T-helper 22 cell (primary cell): ENCODE data around the gene CORO7.
A peak's percentile ranks its signal among the peaks of the same experiment; 100 is the strongest.
"Not testable (repeated sequence)": the region's sequence is repeated elsewhere in the genome, so short reads cannot be mapped to it uniquely, and the experiment has no call there.

Experiments used
- DNase-seq: peaks from one replicate; pipeline ENCODE4 v3.0.0-alpha.2; 2020; ENCODE audit warnings: low read depth

CORO7 gene

DNA sequence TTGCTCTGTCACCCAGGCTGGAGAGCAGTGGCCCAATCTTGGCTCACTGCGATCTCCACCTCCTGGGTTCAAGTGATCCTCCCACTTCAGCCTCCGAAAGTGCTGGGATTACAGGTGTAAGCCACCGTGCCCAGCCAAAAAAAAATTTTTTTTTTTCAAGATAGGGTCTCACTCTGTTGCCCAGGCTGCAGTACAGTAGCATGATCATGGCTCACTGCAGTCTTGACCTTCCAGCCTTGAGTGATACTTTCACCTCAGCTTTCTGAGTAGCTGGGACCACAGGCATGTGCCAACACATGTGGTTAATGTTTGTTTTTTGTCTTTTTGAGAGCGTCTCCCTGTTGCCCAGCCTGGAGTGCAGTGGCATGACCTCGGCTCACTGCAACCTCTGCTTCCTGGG lies 63.6 kb downstream of the CORO7 start:
- no peak for DNase-seq

GRCh38 chr16:4351880-4352279 lies 64.5 kb downstream of the CORO7 start:
- DNase-seq: no peak

- DNase-seq: peak; percentile 94
Measured at GRCh38 chr16:4350787-4351659, 65.4 kb downstream of the CORO7 start, which contains the start of gene PAM16. PAM16 (minus strand) TSS chr16:4351321; CDS start chr16:4351234, 87 bp downstream.

DNA sequence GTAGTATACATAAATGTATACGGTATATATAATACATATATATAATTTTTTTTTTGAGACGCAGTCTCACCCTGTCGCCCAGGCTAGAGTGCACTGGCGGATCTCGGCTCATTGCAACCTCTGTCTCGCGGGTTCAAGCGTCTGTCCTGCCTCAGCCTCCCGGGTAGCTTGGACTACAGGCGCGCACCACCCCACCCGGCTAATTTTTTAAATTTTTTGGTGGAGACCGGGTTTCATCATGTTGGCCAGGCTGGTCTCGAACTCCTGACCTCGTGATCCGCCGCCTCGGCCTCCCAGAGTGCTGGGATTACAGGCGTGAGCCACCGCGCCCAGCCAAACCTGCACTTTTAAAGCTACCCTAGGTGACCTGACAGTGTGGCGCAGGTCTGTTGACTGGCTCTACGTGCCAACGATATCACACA lies 66.0 kb downstream of the CORO7 start:
- DNase-seq: no peak

- no peak for DNase-seq
Measured at GRCh38 chr16:4349332-4349731, 67.1 kb downstream of the CORO7 start.

DNA sequence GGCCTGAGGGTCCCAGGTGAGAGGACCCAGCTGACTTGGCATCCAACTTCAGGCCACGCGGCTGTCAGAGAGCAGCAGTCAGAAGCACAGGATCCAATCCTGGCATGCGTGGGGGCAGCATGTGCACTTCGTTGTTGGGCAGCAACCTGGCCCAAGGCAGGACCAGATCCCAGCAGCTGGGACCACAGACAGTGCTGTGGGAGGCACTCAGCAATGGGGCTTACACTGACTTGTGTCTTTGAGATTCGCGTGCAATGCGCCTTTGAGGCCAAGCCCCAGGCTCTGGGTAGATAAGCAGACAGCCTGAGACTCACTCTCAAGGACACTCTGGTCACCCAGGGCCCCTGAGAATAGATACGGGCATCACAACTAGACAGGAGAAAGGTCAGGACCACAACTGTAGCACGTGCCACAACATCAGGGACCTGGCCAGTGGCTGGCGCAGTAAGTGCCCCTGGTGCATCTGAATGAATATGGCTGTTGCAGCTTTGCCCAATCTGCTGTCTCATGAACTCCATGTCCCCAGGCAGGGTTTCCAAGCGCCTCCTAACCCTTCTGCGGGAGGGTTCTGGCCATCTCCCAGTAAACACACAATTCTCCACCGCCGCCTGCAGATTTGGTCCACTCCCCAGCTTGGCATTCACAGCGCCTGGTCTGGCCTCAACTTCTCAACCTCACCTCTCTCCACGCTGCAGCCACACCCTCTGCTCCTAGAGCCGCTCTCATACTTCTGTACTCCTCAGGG lies 68.5 kb downstream of the CORO7 start:
- DNase-seq: no peak

- DNase-seq: no peak
Measured at GRCh38 chr16:4347010-4347409, 69.4 kb downstream of the CORO7 start.

DNA sequence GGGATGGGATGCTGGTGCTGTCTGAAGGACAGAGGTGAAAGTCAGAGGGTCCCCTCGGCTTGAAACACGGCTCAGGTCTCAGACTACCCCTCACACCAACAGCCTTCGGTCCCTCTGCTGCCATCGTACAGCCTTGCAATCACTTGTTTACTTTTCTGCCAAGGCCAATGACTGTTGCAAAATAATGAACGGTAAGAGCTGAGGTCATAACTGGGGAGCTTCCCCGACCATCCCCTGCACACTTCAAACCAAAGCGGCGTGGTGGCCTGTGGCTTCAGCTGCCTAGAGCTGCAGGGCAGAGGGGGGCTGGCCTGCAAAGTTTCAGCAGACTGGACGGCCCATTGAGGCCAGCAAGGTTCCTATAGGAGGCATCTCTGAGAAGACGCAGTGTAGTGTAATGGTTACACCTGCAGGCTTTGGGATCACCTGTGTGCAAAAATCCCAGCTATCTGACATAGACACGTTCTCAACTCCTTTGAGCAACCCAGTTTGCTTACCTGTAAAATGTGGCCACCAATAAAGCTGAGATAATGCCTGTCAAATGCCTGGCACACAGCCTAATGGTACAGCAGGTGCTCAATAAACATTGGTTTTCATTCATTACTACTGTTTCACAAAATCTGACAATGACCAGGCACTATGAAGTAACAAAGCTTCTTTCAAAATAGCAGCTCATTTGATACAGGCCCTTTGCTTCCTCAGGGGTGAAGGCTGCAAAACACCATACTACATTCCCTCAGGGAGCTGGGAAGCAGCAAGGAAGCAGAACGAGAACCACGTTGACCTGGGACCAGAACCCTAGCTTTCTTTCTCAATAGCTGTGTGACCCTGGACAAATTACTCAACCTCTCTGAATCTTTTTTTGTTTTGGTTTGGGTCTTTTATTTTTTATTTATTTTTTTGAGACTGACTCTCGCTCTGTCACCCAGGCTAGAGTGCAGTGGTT lies 70.3 kb downstream of the CORO7 start:
- DNase-seq: no peak

GRCh38 chr16:4344983-4345835 lies 71.2 kb downstream of the CORO7 start:
- no peak for DNase-seq

- not testable (repeated sequence) for DNase-seq
Measured at GRCh38 chr16:4344300-4344982, 72.0 kb downstream of the CORO7 start.

DNA sequence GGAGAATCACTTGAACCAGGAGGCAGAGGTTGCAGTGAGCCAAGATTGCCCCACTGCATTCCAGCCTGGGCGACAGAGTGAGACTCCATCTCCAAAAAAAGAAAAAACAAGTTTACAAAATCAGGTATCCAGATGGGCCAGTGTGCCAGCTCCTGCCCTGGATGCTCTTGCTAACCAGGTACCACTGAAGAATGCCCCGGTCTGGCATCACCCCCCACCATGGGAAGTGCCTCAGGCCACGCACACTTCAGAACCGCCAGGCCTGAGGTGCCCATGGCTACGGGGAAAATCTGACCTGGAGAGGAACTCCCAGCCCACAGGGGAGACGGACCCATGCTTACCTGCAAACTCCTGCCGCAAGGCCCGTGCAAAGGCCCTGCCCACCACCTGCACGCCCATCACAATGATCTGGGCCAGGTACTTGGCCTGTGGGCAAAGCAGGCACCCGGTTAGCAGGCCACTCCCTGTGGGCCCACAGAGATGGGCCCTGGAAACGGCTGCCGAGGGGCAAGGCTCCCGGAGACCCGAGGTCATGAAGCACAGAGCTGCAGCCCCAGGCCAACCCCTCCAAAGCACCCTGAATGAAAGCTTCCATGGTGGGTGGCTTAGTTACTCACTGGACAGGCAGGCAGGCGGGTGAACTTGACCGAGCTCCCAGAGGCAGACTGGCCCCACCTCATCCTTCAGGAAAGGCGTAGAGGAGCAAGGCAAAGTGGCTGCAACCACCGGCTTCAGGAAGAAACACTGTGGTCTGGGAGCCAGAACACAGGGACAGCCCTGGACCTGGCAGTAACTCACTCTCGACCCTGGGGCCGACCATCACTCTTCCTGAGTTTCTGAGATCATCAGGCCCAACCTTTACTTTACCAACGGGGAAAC lies 73.3 kb downstream of the CORO7 start:
- no peak for DNase-seq

DNA sequence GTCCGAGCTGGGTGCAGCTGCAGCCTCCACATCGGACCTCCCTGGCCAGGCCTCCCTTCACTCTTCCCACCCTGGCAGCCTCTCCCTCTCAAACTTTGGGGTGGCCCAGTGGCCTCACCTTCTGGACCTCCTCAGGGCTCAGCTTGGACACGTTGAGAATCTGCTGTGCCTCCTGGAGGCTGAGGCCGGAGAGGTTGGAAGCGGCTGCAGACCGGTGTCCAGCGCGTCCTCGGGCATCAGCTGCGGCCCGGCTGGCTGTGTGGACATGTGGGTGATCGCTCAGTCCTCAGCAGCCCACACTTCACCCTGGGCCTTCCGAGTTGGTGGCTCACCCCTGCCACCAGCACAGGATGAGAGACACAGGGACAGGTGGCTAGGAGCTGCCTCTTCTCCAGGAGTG lies 75.1 kb downstream of the CORO7 start:
- no peak for DNase-seq

- DNase-seq: no peak
Measured at GRCh38 chr16:4340443-4340842, 76.0 kb downstream of the CORO7 start.

- no peak for DNase-seq
Measured at GRCh38 chr16:4339909-4340308, 76.5 kb downstream of the CORO7 start.

DNA sequence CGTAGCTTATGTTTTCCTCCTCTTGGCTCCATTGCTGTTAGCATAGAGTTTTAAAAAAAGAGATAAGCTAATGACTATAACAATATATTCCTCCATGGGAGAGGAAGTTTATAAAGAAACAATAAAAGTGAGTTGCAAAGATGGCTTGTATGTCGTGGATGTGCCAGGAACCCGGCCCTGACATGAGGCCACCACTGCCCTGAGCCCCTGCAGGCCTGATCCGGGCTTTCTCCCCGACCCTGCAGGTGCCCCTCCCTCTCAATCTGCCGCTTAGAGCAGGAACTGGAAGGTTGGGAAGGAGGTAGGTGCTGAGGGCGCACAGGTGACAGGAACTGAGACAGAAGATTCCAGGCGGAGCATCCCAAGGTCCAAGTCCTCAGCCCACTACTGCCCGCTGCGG lies 76.9 kb downstream of the CORO7 start:
- no peak for DNase-seq

GRCh38 chr16:4338712-4339299 lies 77.6 kb downstream of the CORO7 start:
- no peak for DNase-seq

DNA sequence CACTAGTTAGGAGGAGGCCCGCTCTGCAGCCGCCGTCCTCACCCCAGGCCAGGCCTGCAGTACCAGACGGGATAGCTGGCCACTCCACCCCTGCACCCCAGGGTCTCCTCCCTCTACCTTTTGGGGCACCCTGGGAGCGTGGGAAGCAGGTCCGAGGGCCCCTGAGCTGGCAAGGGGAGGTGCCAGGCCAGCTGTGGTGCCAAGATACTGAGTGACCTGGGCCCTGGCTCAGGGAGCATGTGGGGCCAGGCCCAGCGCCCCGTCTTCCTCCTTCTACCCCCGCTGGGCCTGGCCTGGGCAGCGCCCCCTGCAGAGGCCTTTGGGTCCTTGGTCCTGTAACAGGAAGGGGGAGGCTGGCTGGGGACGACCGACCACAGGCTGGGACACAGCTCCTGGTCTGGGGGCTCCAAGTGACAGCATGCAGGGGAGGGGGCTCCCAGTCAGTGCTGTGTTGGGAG lies 78.2 kb downstream of the CORO7 start:
- DNase-seq: no peak

DNA sequence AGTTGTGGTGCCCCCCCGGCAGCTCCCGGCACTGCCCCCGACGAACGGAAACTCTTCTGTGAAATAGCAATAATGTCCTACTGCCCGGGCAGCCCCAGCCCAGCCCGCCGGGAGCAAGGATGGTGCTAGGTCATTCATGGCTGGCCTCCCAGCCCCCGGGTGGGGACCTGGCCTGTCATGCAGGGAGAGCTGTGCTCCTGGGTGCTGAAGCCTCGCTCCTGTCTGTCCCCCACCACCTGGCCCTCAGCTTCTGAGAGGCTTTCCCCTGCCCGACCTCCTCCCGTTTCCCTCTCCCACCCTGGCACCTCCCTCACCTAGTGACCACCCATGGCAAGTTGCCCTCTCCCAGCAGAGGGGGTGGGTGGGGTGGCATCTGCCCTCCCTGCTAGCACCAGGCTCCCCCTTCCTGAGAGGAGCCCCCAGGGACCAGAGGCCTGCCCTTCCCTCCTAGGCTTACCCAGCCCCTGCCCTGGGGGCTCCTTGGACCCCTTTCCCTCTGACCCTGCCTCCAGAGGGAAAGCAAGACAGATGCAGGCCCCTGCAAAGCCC lies 78.8 kb downstream of the CORO7 start:
- DNase-seq: no peak
